Fibroblast of lung (primary cell): ENCODE results near the gene SPRY1.

Experiments
- EZH2 ChIP-seq: IDR thresholded peaks from 2 replicates; pipeline ENCODE4 v1.5.1; 2012; ENCODE audit warnings: low read length, control low read depth, mild to moderate bottlenecking; ENCODE audit errors: missing control alignments
- TF ChIP-seq, protein P1 (sequence below), 2 donors: IDR thresholded peaks in 1 of 2; conservative IDR thresholded peaks in 1 of 2; 1 replicate in 1 of 2; 2 replicates in 1 of 2; pipeline ENCODE4 v1.5.1; 2011 to 2012; ENCODE audit warnings: low read length in 2 of 2, control low read depth in 1 of 2, inconsistent platforms in 1 of 2, low read depth in 1 of 2, mild to moderate bottlenecking in 1 of 2

DNA sequence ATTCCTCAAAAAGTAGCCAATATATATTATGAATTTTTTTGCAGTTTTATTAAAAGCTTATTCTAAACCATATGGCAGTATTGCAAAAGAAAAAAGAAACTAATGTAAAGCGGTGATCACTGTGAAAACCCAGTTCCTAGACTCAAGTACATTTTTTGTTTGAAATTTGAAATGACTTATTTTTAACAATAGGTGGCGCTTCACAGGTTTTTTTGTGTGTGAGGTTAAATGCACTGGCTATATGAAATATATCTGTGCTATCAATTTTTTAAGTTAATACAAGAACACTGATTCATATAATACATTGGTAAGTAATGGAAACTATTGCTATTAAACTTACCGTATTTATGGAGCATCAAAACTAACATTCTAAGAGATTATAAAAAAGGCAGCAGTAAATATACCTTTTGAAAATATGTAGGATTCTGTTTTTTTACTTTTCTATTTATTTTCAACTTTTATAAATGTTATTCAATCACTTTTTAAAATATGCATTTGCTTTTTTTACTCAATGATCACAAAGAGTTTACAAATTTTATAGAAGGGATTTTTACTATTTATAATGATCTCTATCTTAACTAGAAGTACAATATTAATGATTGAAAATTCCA, 5.6 kb upstream of the SPRY1 start:
- TF ChIP-seq, protein P1, sequence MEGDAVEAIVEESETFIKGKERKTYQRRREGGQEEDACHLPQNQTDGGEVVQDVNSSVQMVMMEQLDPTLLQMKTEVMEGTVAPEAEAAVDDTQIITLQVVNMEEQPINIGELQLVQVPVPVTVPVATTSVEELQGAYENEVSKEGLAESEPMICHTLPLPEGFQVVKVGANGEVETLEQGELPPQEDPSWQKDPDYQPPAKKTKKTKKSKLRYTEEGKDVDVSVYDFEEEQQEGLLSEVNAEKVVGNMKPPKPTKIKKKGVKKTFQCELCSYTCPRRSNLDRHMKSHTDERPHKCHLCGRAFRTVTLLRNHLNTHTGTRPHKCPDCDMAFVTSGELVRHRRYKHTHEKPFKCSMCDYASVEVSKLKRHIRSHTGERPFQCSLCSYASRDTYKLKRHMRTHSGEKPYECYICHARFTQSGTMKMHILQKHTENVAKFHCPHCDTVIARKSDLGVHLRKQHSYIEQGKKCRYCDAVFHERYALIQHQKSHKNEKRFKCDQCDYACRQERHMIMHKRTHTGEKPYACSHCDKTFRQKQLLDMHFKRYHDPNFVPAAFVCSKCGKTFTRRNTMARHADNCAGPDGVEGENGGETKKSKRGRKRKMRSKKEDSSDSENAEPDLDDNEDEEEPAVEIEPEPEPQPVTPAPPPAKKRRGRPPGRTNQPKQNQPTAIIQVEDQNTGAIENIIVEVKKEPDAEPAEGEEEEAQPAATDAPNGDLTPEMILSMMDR (conservative IDR thresholded peaks at IDR 0.05 in 1 of 2, IDR thresholded peaks at IDR 0.05 in 1 of 2; ENCODE audit: low read depth in 1 of 2, low read length in 2 of 2): peak; percentile 17 to 51
- no peak for TF ChIP-seq EZH2
